Vagina (tissue), 2 donors: ENCODE data around the gene TNFAIP3. TPM values are rescaled to one million over a fixed set of nuclear protein-coding genes. Genes with fewer than 3 reads are reported as not detected.

ENCODE experiments used
- DNase-seq, 2 donors: peaks; one replicate each; pipeline ENCODE4 v3.0.0-alpha.2; 2017; ENCODE audit errors: extremely low spot score in 2 of 2
- H3K27ac ChIP-seq: fragments of 200-600 bp; sonication (generic); one replicate; pipeline ENCODE4 v1.5.1; 2019
- H3K27me3 ChIP-seq: fragments of 200-600 bp; sonication (generic); one replicate; pipeline ENCODE4 v1.5.1; 2019
- H3K36me3 ChIP-seq, 2 donors: fragments of 200-600 bp; sonication (generic); one replicate each; pipeline ENCODE4 v1.5.1; 2017 to 2019
- H3K4me1 ChIP-seq: fragments of 200-600 bp; sonication (generic); one replicate; pipeline ENCODE4 v1.5.1; 2019
- H3K4me3 ChIP-seq, 2 donors: fragments of 200-600 bp; sonication (generic); 1 replicate in 1 of 2; 2 replicates in 1 of 2; pipeline ENCODE4 v1.5.1; 2016 to 2019
- H3K9me3 ChIP-seq: fragments of 200-600 bp; sonication (generic); one replicate; pipeline ENCODE4 v1.5.1; 2019
- CTCF ChIP-seq, 3 experiments: fragments of 450-650 bp in 2 of 3; fragments of 200-600 bp in 1 of 3; sonication (generic) in 1 of 3; IDR thresholded peaks; one replicate each; pipeline ENCODE4 v1.5.1; 2017 to 2019; ENCODE audit warnings: antibody characterized with exemption in 3 of 3, mild to moderate bottlenecking in 2 of 3, moderate library complexity in 2 of 3
- POLR2A ChIP-seq, 2 donors: fragments of 450-650 bp; IDR thresholded peaks; one replicate each; pipeline ENCODE4 v1.6.1; 2017; ENCODE audit warnings: antibody characterized with exemption in 2 of 2, mild to moderate bottlenecking in 2 of 2, moderate library complexity in 2 of 2
- POLR2AphosphoS5 ChIP-seq, 2 donors: sonication (generic); formaldehyde crosslinking; IDR thresholded peaks; one replicate each; pipeline ENCODE4 v1.9.0; 2017; ENCODE audit warnings: antibody characterized with exemption in 2 of 2, mild to moderate bottlenecking in 2 of 2, low read depth in 1 of 2; ENCODE audit not compliant: insufficient read depth in 1 of 2
- intact Hi-C: fragments of 100-400 bp; cut with DNase I; formaldehyde crosslinking; loops from one replicate; pipeline ENCODE4 v1.15.1; 2023
- total RNA-seq: library from RNA; depleted of rRNA; stranded (reverse); fragments of >200 nt; gene quantifications from one replicate; pipeline ENCODE4 v1.2.3, GENCODE V29; 2016

The TNFAIP3 gene
- total RNA-seq, 1 donor from 2014 or later: 28.5 TPM

GRCh38 chr6:137902699-137903098, 35.6 kb downstream of the TNFAIP3 start:
- no peaks in the 10 kb centered on the region for H3K36me3 ChIP-seq
- DNase-seq: no peak
- no peaks in the 10 kb centered on the region for H3K9me3 ChIP-seq
- no peak overlapping the region for H3K4me3 ChIP-seq
- no peaks in the 10 kb centered on the region for H3K27me3 ChIP-seq
- intact Hi-C loops: no loop called here
- H3K27ac ChIP-seq: no peak overlapping the region
- no peaks in the 10 kb centered on the region for H3K4me1 ChIP-seq
- no peak for TF ChIP-seq CTCF (IDR thresholded peaks at IDR 0.05)
- no peak for TF ChIP-seq POLR2AphosphoS5 (IDR thresholded peaks at IDR 0.05; ENCODE audit: insufficient read depth in 1 of 2, low read depth in 1 of 2)
- no peak for TF ChIP-seq POLR2A (IDR thresholded peaks at IDR 0.05)

- Histone ChIP-seq H3K27ac (no peak overlapping the region), H3K27me3 (no peaks in the 10 kb centered on the region), H3K36me3 (no peaks in the 10 kb centered on the region), H3K4me3 (no peak overlapping the region), H3K9me3 (no peaks in the 10 kb centered on the region), H3K4me1 (no peaks in the 10 kb centered on the region)
- intact Hi-C loops: no loop called here
- TF ChIP-seq POLR2AphosphoS5 (IDR thresholded peaks at IDR 0.05; ENCODE audit: insufficient read depth in 1 of 2, low read depth in 1 of 2) (no peak), CTCF (IDR thresholded peaks at IDR 0.05) (no peak), POLR2A (IDR thresholded peaks at IDR 0.05) (no peak)
- DNase-seq: no peak
These were observed 36.3 kb downstream of the TNFAIP3 start for GRCh38 chr6:137903274-137903932.

- Histone ChIP-seq H3K9me3 (no peaks in the 10 kb centered on the region), H3K27ac (no peak overlapping the region), H3K36me3 (no peaks in the 10 kb centered on the region), H3K27me3 (no peaks in the 10 kb centered on the region), H3K4me3 (no peak overlapping the region), H3K4me1 (no peaks in the 10 kb centered on the region)
- no peak for DNase-seq
- no peak for TF ChIP-seq CTCF (IDR thresholded peaks at IDR 0.05)
- no peak for TF ChIP-seq POLR2A (IDR thresholded peaks at IDR 0.05)
- TF ChIP-seq POLR2AphosphoS5 (IDR thresholded peaks at IDR 0.05; ENCODE audit: insufficient read depth in 1 of 2, low read depth in 1 of 2): no peak
- intact Hi-C loops: no loop called here
These were observed 37.1 kb downstream of the TNFAIP3 start for GRCh38 chr6:137903933-137904821.

- H3K27ac ChIP-seq: no peak overlapping the region
- no peak overlapping the region for H3K4me3 ChIP-seq
- H3K9me3 ChIP-seq: no peaks in the 10 kb centered on the region
- no peak for TF ChIP-seq POLR2A (IDR thresholded peaks at IDR 0.05)
- no peak for TF ChIP-seq POLR2AphosphoS5 (IDR thresholded peaks at IDR 0.05; ENCODE audit: insufficient read depth in 1 of 2, low read depth in 1 of 2)
- TF ChIP-seq CTCF (IDR thresholded peaks at IDR 0.05): no peak
- no peaks in the 10 kb centered on the region for H3K4me1 ChIP-seq
- no peaks in the 10 kb centered on the region for H3K36me3 ChIP-seq
- intact Hi-C loops: no loop called here
- H3K27me3 ChIP-seq: no peaks in the 10 kb centered on the region
- DNase-seq: no peak
These were observed 38.0 kb downstream of the TNFAIP3 start for GRCh38 chr6:137904822-137905617.
